Activated CD4-positive, alpha-beta T cell treated with anti-CD3 and anti-CD28 coated beads, Interleukin-2, amount 10 ng/mL, durations not matched to agents 7 days and 5 days (primary cell): ENCODE measurements around the gene BMP8A. TPM values are rescaled to one million over a fixed set of nuclear protein-coding genes. Genes with fewer than 3 reads are reported as not detected.
A peak's percentile ranks its signal among the peaks of the same experiment; 100 is the strongest.
"Not testable (repeated sequence)": the region's sequence is repeated elsewhere in the genome, so short reads cannot be mapped to it uniquely, and the experiment has no call there.

ENCODE experiments used
- CTCF ChIA-PET: fragments of 350-600 bp; sonication (Branson Sonifier 250); formaldehyde crosslinking; loops from one replicate; lab custom pipeline; 2021; ENCODE audit warnings: antibody characterized with exemption; lab: Charles Lee
- POLR2A ChIA-PET: fragments of 350-600 bp; sonication (Branson Sonifier 250); formaldehyde crosslinking; loops from one replicate; lab custom pipeline; 2021; ENCODE audit warnings: antibody characterized with exemption; lab: Charles Lee
- DNase-seq: peaks from one replicate; pipeline ENCODE4 v3.0.0-alpha.2; 2020
- H3K27ac Mint-ChIP-seq: one replicate; pipeline ENCODE4 v1.8.0; 2021; ENCODE audit warnings: mild to moderate bottlenecking, moderate library complexity, mixed read lengths
- H3K27me3 Mint-ChIP-seq: one replicate; pipeline ENCODE4 v1.8.0; 2021; ENCODE audit warnings: mixed read lengths
- H3K36me3 Mint-ChIP-seq: one replicate; pipeline ENCODE4 v1.8.0; 2021; ENCODE audit warnings: low read depth, mixed read lengths
- H3K4me1 Mint-ChIP-seq: one replicate; pipeline ENCODE4 v1.8.0; 2021; ENCODE audit warnings: mixed read lengths
- H3K4me3 Mint-ChIP-seq: one replicate; pipeline ENCODE4 v1.8.0; 2021; ENCODE audit warnings: mild to moderate bottlenecking, moderate library complexity, mixed read lengths
- H3K9me3 Mint-ChIP-seq: one replicate; pipeline ENCODE4 v1.8.0; 2021; ENCODE audit warnings: mixed read lengths
- total RNA-seq, 2 experiments: library from RNA; stranded (reverse); gene quantifications; one replicate each; pipeline ENCODE4 v1.2.3, GENCODE V29; 2021

Gene BMP8A
- total RNA-seq, 2 experiments from 2014 or later, result not detected

- peak; percentile 43 for DNase-seq
- Mint-ChIP-seq H3K4me3 (no peak overlapping the region), H3K27me3 (no peaks in the 10 kb centered on the region), H3K36me3 (peaks cover 4% of the 10 kb centered on the region), H3K4me1 (peaks cover 12% of the 10 kb centered on the region), H3K9me3 (no peaks in the 10 kb centered on the region), H3K27ac (peak overlapping the region; percentile 57)
- CTCF ChIA-PET, result interaction anchor here (1.0 to 2.6 kb wide), 2 partner anchors 13 to 35 kb away, joined by 3 to 10 read pairs; no protein-coding TSS in a partner anchor
- POLR2A ChIA-PET, result no interaction called here
These were observed 34.1 kb downstream of the BMP8A start for GRCh38 chr1:39525366-39526165.

GRCh38 chr1:39526466-39527189 lies 35.2 kb downstream of the BMP8A start:
- Mint-ChIP-seq H3K36me3 (peaks cover 4% of the 10 kb centered on the region), H3K4me3 (no peak overlapping the region), H3K4me1 (peaks cover 12% of the 10 kb centered on the region), H3K27ac (no peak overlapping the region), H3K27me3 (no peaks in the 10 kb centered on the region), H3K9me3 (no peaks in the 10 kb centered on the region)
- CTCF ChIA-PET, result interaction anchor here (1.3 to 2.6 kb wide), 2 partner anchors 12 to 19 kb away, joined by 3 to 10 read pairs; no protein-coding TSS in a partner anchor
- POLR2A ChIA-PET, result no interaction called here
- DNase-seq, result no peak

GRCh38 chr1:39527190-39527579 lies 35.7 kb downstream of the BMP8A start:
- H3K4me3 Mint-ChIP-seq, DNase-seq, H3K9me3 Mint-ChIP-seq, H3K36me3 Mint-ChIP-seq, H3K27me3 Mint-ChIP-seq, POLR2A ChIA-PET, H3K27ac Mint-ChIP-seq: not testable (repeated sequence)
- CTCF ChIA-PET, result interaction anchor here (1.3 to 2.6 kb wide), 2 partner anchors 11 to 18 kb away, joined by 3 to 10 read pairs; no protein-coding TSS in a partner anchor
- peaks cover 12% of the 10 kb centered on the region for H3K4me1 Mint-ChIP-seq

- Mint-ChIP-seq H3K27ac (no peak overlapping the region), H3K27me3 (no peaks in the 10 kb centered on the region), H3K4me1 (peaks cover 12% of the 10 kb centered on the region), H3K36me3 (peaks cover 10% of the 10 kb centered on the region), H3K4me3 (no peak overlapping the region), H3K9me3 (no peaks in the 10 kb centered on the region)
- ChIA-PET CTCF (interaction anchor here (1.3 to 2.6 kb wide), 3 partner anchors 10 to 17 kb away, joined by 3 to 10 read pairs (median 3); no protein-coding TSS in a partner anchor), POLR2A (no interaction called here)
- DNase-seq, result no peak
These were observed 36.6 kb downstream of the BMP8A start for GRCh38 chr1:39528082-39528481.

GRCh38 chr1:39529901-39530535 lies 38.6 kb downstream of the BMP8A start:
- H3K4me1 Mint-ChIP-seq, result peaks cover 8% of the 10 kb centered on the region
- CTCF ChIA-PET, result interaction anchor here (1.0 to 1.3 kb wide), 3 partner anchors 9 to 13 kb away, joined by 3 to 5 read pairs (median 3); no protein-coding TSS in a partner anchor
- no peak overlapping the region for H3K4me3 Mint-ChIP-seq
- POLR2A ChIA-PET, result no interaction called here
- DNase-seq, result no peak
- H3K27me3 Mint-ChIP-seq, result no peaks in the 10 kb centered on the region
- no peaks in the 10 kb centered on the region for H3K9me3 Mint-ChIP-seq
- H3K27ac Mint-ChIP-seq, result no peak overlapping the region
- H3K36me3 Mint-ChIP-seq, result peaks cover 10% of the 10 kb centered on the region

GRCh38 chr1:39531526-39531925 lies 40.1 kb downstream of the BMP8A start:
- CTCF ChIA-PET, result no interaction called here
- Mint-ChIP-seq H3K27ac (no peak overlapping the region), H3K27me3 (no peaks in the 10 kb centered on the region), H3K36me3 (peaks cover 12% of the 10 kb centered on the region), H3K9me3 (no peaks in the 10 kb centered on the region), H3K4me3 (no peak overlapping the region), H3K4me1 (no peaks in the 10 kb centered on the region)
- DNase-seq, result no peak
- POLR2A ChIA-PET, result no interaction called here

GRCh38 chr1:39533442-39533841 lies 42.0 kb downstream of the BMP8A start:
- Mint-ChIP-seq H3K4me1 (no peaks in the 10 kb centered on the region), H3K36me3 (peaks cover 8% of the 10 kb centered on the region), H3K4me3 (no peak overlapping the region), H3K27ac (no peak overlapping the region), H3K9me3 (no peaks in the 10 kb centered on the region), H3K27me3 (no peaks in the 10 kb centered on the region)
- ChIA-PET CTCF (no interaction called here), POLR2A (no interaction called here)
- DNase-seq, result no peak

- no peak overlapping the region for H3K4me3 Mint-ChIP-seq
- DNase-seq, result no peak
- peaks cover 8% of the 10 kb centered on the region for H3K36me3 Mint-ChIP-seq
- CTCF ChIA-PET, result interaction anchor here (0.6 to 2.7 kb wide), 17 partner anchors 8 to 440 kb away, joined by 3 to 10 read pairs (median 4); partner anchors contain the start of gene PABPC4
- H3K9me3 Mint-ChIP-seq, result no peaks in the 10 kb centered on the region
- no peaks in the 10 kb centered on the region for H3K27me3 Mint-ChIP-seq
- no peak overlapping the region for H3K27ac Mint-ChIP-seq
- H3K4me1 Mint-ChIP-seq, result no peaks in the 10 kb centered on the region
- POLR2A ChIA-PET, result no interaction called here
These were observed 47.3 kb downstream of the BMP8A start for GRCh38 chr1:39538531-39539251.

- Mint-ChIP-seq H3K9me3 (no peaks in the 10 kb centered on the region), H3K27ac (no peak overlapping the region), H3K4me1 (no peaks in the 10 kb centered on the region), H3K4me3 (no peak overlapping the region), H3K36me3 (peaks cover 8% of the 10 kb centered on the region), H3K27me3 (no peaks in the 10 kb centered on the region)
- ChIA-PET CTCF (interaction anchor here (0.6 to 2.7 kb wide), 15 partner anchors 9 to 440 kb away, joined by 3 to 10 read pairs (median 4); partner anchors contain the start of gene PABPC4), POLR2A (no interaction called here)
- peak; percentile 56 for DNase-seq
These were observed 47.9 kb downstream of the BMP8A start for GRCh38 chr1:39539252-39539790.

- ChIA-PET CTCF (interaction anchor here (1.2 to 1.6 kb wide), 3 partner anchors 11 to 442 kb away, joined by 3 to 5 read pairs (median 3); no protein-coding TSS in a partner anchor), POLR2A (no interaction called here)
- Mint-ChIP-seq H3K4me1 (no peaks in the 10 kb centered on the region), H3K9me3 (no peaks in the 10 kb centered on the region), H3K36me3 (peaks cover 7% of the 10 kb centered on the region), H3K27me3 (no peaks in the 10 kb centered on the region), H3K4me3 (no peak overlapping the region), H3K27ac (no peak overlapping the region)
- DNase-seq, result no peak
These were observed 49.1 kb downstream of the BMP8A start for GRCh38 chr1:39540504-39541031.

- no peaks in the 10 kb centered on the region for H3K27me3 Mint-ChIP-seq
- ChIA-PET CTCF (interaction anchor here (1.0 to 1.4 kb wide), 3 partner anchors 13 to 351 kb away, joined by 3 to 5 read pairs (median 3); no protein-coding TSS in a partner anchor), POLR2A (no interaction called here)
- H3K36me3 Mint-ChIP-seq, result peaks cover 9% of the 10 kb centered on the region
- H3K4me3 Mint-ChIP-seq, result no peak overlapping the region
- H3K27ac Mint-ChIP-seq, result no peak overlapping the region
- no peaks in the 10 kb centered on the region for H3K9me3 Mint-ChIP-seq
- DNase-seq, result no peak
- H3K4me1 Mint-ChIP-seq, result no peaks in the 10 kb centered on the region
These were observed 51.5 kb downstream of the BMP8A start for GRCh38 chr1:39542924-39543323.
